CD14-positive monocyte (primary cell): ENCODE measurements around the gene ZFHX3. TPM values are rescaled to one million over a fixed set of nuclear protein-coding genes. Genes with fewer than 3 reads are reported as not detected.

Experiments used
- DNase-seq, 3 donors: peaks; one replicate each; pipeline ENCODE4 v3.0.0-alpha.2; 2011 to 2022
- H2AFZ ChIP-seq: 2 replicates; pipeline ENCODE4 v1.6.0; 2012; ENCODE audit warnings: mild to moderate bottlenecking, low read depth, low read length, inconsistent platforms; ENCODE audit not compliant: insufficient read depth, poor library complexity, severe bottlenecking
- H3K27ac ChIP-seq, 2 donors: 1 replicate in 1 of 2; 2 replicates in 1 of 2; pipeline ENCODE4 v1.5.1; 2012 to 2013; ENCODE audit warnings: low read length in 2 of 2, control low read depth in 1 of 2, inconsistent platforms in 1 of 2, low read depth in 1 of 2, mild to moderate bottlenecking in 1 of 2
- H3K27me3 ChIP-seq, 2 donors: one replicate each; pipeline versions ENCODE4 v1.6.0 to v1.6.1; 2011 to 2013; ENCODE audit warnings: low read length in 2 of 2; ENCODE audit not compliant: control insufficient read depth in 2 of 2, insufficient read depth in 2 of 2
- H3K36me3 ChIP-seq, 2 donors: replicated peaks in 1 of 2; 1 replicate in 1 of 2; 2 replicates in 1 of 2; pipeline versions ENCODE4 v1.5.1 to v1.6.1; 2012 to 2013; ENCODE audit warnings: low read length in 2 of 2, control low read depth in 1 of 2, inconsistent platforms in 1 of 2, mild to moderate bottlenecking in 1 of 2; ENCODE audit not compliant: insufficient read depth in 2 of 2, control insufficient read depth in 1 of 2
- H3K4me1 ChIP-seq, 2 donors: 1 replicate in 1 of 2; 2 replicates in 1 of 2; pipeline versions ENCODE4 v1.5.1 to v1.6.1; 2012 to 2013; ENCODE audit warnings: low read length in 2 of 2, control low read depth in 1 of 2, inconsistent platforms in 1 of 2, mild to moderate bottlenecking in 1 of 2, moderate library complexity in 1 of 2; ENCODE audit not compliant: insufficient read depth in 2 of 2, control insufficient read depth in 1 of 2
- H3K4me2 ChIP-seq: replicated peaks from 2 replicates; pipeline ENCODE3; 2012; ENCODE audit warnings: low read length, moderate library complexity, mild to moderate bottlenecking; ENCODE audit not compliant: poor library complexity, severe bottlenecking; ENCODE audit errors: extremely low read depth
- H3K4me3 ChIP-seq, 3 experiments: fragments of 200-600 bp in 1 of 3; sonication (generic) in 1 of 3; replicated peaks in 1 of 3; 1 replicate in 2 of 3; 2 replicates in 1 of 3; pipeline ENCODE4 v1.5.1; 2011 to 2013; ENCODE audit warnings: low read length in 3 of 3, mild to moderate bottlenecking in 3 of 3, control low read depth in 2 of 3, low read depth in 2 of 3, inconsistent platforms in 1 of 3, moderate library complexity in 1 of 3
- H3K79me2 ChIP-seq: 2 replicates; pipeline ENCODE4 v1.6.0; 2012; ENCODE audit warnings: mild to moderate bottlenecking, control low read depth, inconsistent platforms, low read length, moderate library complexity; ENCODE audit not compliant: insufficient read depth
- H3K9ac ChIP-seq: 2 replicates; pipeline ENCODE4 v1.6.0; 2017; ENCODE audit warnings: low read length, mild to moderate bottlenecking; ENCODE audit not compliant: insufficient read depth, poor library complexity, severe bottlenecking
- H3K9me3 ChIP-seq, 2 donors: replicated peaks in 1 of 2; 1 replicate in 1 of 2; 2 replicates in 1 of 2; pipeline versions ENCODE4 v1.5.1 to v1.6.1; 2012 to 2013; ENCODE audit warnings: low read length in 2 of 2, control low read depth in 1 of 2; ENCODE audit not compliant: control insufficient read depth in 1 of 2, insufficient read depth in 1 of 2
- H4K20me1 ChIP-seq: 2 replicates; pipeline ENCODE4 v1.6.0; 2012; ENCODE audit warnings: mild to moderate bottlenecking, low read length, control low read depth, moderate library complexity; ENCODE audit not compliant: insufficient read depth
- H3K27ac Mint-ChIP-seq, 7 donors: one replicate each; pipeline ENCODE4 v1.8.0; 2020; ENCODE audit warnings: mild to moderate bottlenecking in 7 of 7, mixed read lengths in 7 of 7, moderate library complexity in 6 of 7, inconsistent platforms in 2 of 7
- H3K27me3 Mint-ChIP-seq, 3 donors: one replicate each; pipeline ENCODE4 v1.8.0; 2021 to 2022; ENCODE audit warnings: low read depth in 3 of 3, mild to moderate bottlenecking in 3 of 3, mixed read lengths in 3 of 3, moderate library complexity in 3 of 3, inconsistent platforms in 1 of 3
- H3K36me3 Mint-ChIP-seq, 2 donors: one replicate each; pipeline ENCODE4 v1.8.0; 2020; ENCODE audit warnings: mixed read lengths in 2 of 2, inconsistent platforms in 1 of 2, mild to moderate bottlenecking in 1 of 2
- H3K4me1 Mint-ChIP-seq: one replicate; pipeline ENCODE4 v1.8.0; 2020; ENCODE audit warnings: mild to moderate bottlenecking, mixed read lengths
- H3K4me3 Mint-ChIP-seq, 2 donors: one replicate each; pipeline ENCODE4 v1.8.0; 2020; ENCODE audit warnings: mild to moderate bottlenecking in 2 of 2, mixed read lengths in 2 of 2, moderate library complexity in 1 of 2
- H3K9me3 Mint-ChIP-seq, 7 donors: one replicate each; pipeline ENCODE4 v1.8.0; 2020 to 2022; ENCODE audit warnings: mixed read lengths in 7 of 7, mild to moderate bottlenecking in 6 of 7, moderate library complexity in 6 of 7, inconsistent platforms in 2 of 7
- CTCF ChIP-seq: fragments of 200-600 bp; IDR thresholded peaks from one replicate; pipeline ENCODE4 v1.8.0; 2022; ENCODE audit warnings: antibody characterized with exemption, mild to moderate bottlenecking
- WGBS: methylation state at CpG from one replicate; pipeline ENCODE4 v1.1.5; 2013; ENCODE audit warnings: missing lambda C conversion rate; ENCODE audit not compliant: insufficient coverage; 5-methylcytosine and 5-hydroxymethylcytosine counted together
- intact Hi-C, 2 donors: fragments of 100-400 bp; cut with micrococcal nuclease; formaldehyde crosslinking; loops; one replicate each; pipeline versions ENCODE4 v1.15.0 to v1.15.1; 2023
- polyA plus RNA-seq, 3 donors: library from polyadenylated mRNA; depleted of rRNA in 1 of 3; unstranded in 2 of 3; stranded (reverse) in 1 of 3; fragments of 300-500 nt in 2 of 3; fragments of >200 nt in 1 of 3; fragmentation: Illumina TruSeq in 2 of 3; gene quantifications; 1 replicate in 2 of 3; 2 replicates in 1 of 3; pipeline ENCODE4 v1.2.3, GENCODE V29; 2012 to 2021

ZFHX3 gene
- polyA plus RNA-seq, 3 donors: 0.42 to 4.2 (median 0.43) TPM

- peaks cover 5% of the 10 kb centered on the region for H3K4me1 Mint-ChIP-seq
- Histone ChIP-seq H3K4me1 (no peaks in the 10 kb centered on the region), H3K4me3 (no peak overlapping the region), H3K9ac (no peak overlapping the region), H2AFZ (no peak overlapping the region), H3K27me3 (no peaks in the 10 kb centered on the region), H3K79me2 (no peaks in the 10 kb centered on the region), H4K20me1 (peaks cover 6% of the 10 kb centered on the region), H3K36me3 (peaks cover 5 to 19% of the 10 kb centered on the region in 2 donors), H3K4me2 (no peak overlapping the region), H3K9me3 (no peaks in the 10 kb centered on the region), H3K27ac (no peak overlapping the region)
- H3K27ac Mint-ChIP-seq: no peak overlapping the region
- TF ChIP-seq CTCF: no peak
- 96% methylated on average over 3 of the region's 5 CpGs for WGBS
- H3K36me3 Mint-ChIP-seq: peaks cover 17 to 32% of the 10 kb centered on the region in 2 donors
- peaks cover 0 to 2% (median 0%) of the 10 kb centered on the region in 3 donors for H3K27me3 Mint-ChIP-seq
- H3K9me3 Mint-ChIP-seq: no peaks in the 10 kb centered on the region
- DNase-seq: no peak
- H3K4me3 Mint-ChIP-seq: no peak overlapping the region
- intact Hi-C loops: no loop called here
Measured at GRCh38 chr16:72824761-72825160, 223.2 kb downstream of the ZFHX3 start.

- H3K9ac ChIP-seq: no peak overlapping the region
- peaks cover 5% of the 10 kb centered on the region for H3K4me1 Mint-ChIP-seq
- H3K4me3 Mint-ChIP-seq: no peak overlapping the region
- no peak overlapping the region for H3K4me2 ChIP-seq
- no peaks in the 10 kb centered on the region for H3K27me3 ChIP-seq
- H3K27ac Mint-ChIP-seq: no peak overlapping the region
- peaks cover 2 to 12% of the 10 kb centered on the region in 2 donors for H3K36me3 ChIP-seq
- H3K9me3 ChIP-seq: no peaks in the 10 kb centered on the region
- no peak overlapping the region for H2AFZ ChIP-seq
- H3K4me3 ChIP-seq: no peak overlapping the region
- no peak for DNase-seq
- H3K36me3 Mint-ChIP-seq: peaks cover 11 to 25% of the 10 kb centered on the region in 2 donors
- no peak overlapping the region for H3K27ac ChIP-seq
- peaks cover 6% of the 10 kb centered on the region for H4K20me1 ChIP-seq
- no peak for TF ChIP-seq CTCF
- 100% methylated on average over 1 of the region's 4 CpGs for WGBS
- H3K9me3 Mint-ChIP-seq: no peaks in the 10 kb centered on the region
- no peaks in the 10 kb centered on the region for H3K79me2 ChIP-seq
- H3K27me3 Mint-ChIP-seq: peaks cover 0 to 2% (median 0%) of the 10 kb centered on the region in 3 donors
- intact Hi-C loops: no loop called here
- H3K4me1 ChIP-seq: no peaks in the 10 kb centered on the region
Measured at GRCh38 chr16:72824027-72824426, 223.9 kb downstream of the ZFHX3 start.
